HepG2 (cell line): ENCODE data around the gene UNC93A. TPM values are rescaled to one million over a fixed set of nuclear protein-coding genes. Genes with fewer than 3 reads are reported as not detected.

ENCODE experiments used
- CENPX ChIP-seq: sonication (generic); formaldehyde crosslinking; IDR thresholded peaks from 2 replicates; pipeline ENCODE4 v1.9.0; 2021; ENCODE audit warnings: mild to moderate bottlenecking, missing genetic modification reagents, moderate library complexity
- DMAP1 ChIP-seq: IDR thresholded peaks from 2 replicates; pipeline ENCODE4 v1.6.1; 2016
- GPN1 ChIP-seq: sonication (generic); formaldehyde crosslinking; IDR thresholded peaks from 2 replicates; pipeline ENCODE4 v1.5.1; 2020; ENCODE audit warnings: missing genetic modification reagents, borderline replicate concordance
- HNRNPK ChIP-seq: fragments of 200-400 bp; formaldehyde crosslinking; IDR thresholded peaks from 2 replicates; pipeline ENCODE4 v1.6.1; 2018; ENCODE audit warnings: low read length, low read depth, moderate library complexity, mild to moderate bottlenecking; ENCODE audit not compliant: poor library complexity, severe bottlenecking
- POGZ ChIP-seq: sonication (generic); formaldehyde crosslinking; IDR thresholded peaks from 2 replicates; pipeline ENCODE4 v1.4.0; 2020; ENCODE audit warnings: mild to moderate bottlenecking, missing genetic modification reagents
- RAD51 ChIP-seq: fragments of 450-650 bp; IDR thresholded peaks from 2 replicates; pipeline ENCODE4 v1.6.1; 2016; ENCODE audit warnings: borderline replicate concordance
- SALL2 ChIP-seq: sonication (generic); formaldehyde crosslinking; IDR thresholded peaks from 2 replicates; pipeline ENCODE4 v1.8.1; 2023; ENCODE audit warnings: mild to moderate bottlenecking, missing genetic modification reagents, inconsistent platforms
- SMAD9 ChIP-seq: sonication (generic); formaldehyde crosslinking; IDR thresholded peaks from 2 replicates; pipeline ENCODE4 v1.5.1; 2020; ENCODE audit warnings: mild to moderate bottlenecking, missing genetic modification reagents
- ZFP41 ChIP-seq: sonication (generic); formaldehyde crosslinking; IDR thresholded peaks from 2 replicates; pipeline ENCODE4 v1.4.0; 2020; ENCODE audit warnings: mild to moderate bottlenecking, missing genetic modification reagents, borderline replicate concordance
- ZFP82 ChIP-seq: sonication (generic); formaldehyde crosslinking; IDR thresholded peaks from 2 replicates; pipeline ENCODE4 v1.5.1; 2020; ENCODE audit warnings: mild to moderate bottlenecking, missing genetic modification reagents, borderline replicate concordance
- ZNF432 ChIP-seq: sonication (generic); formaldehyde crosslinking; IDR thresholded peaks from 2 replicates; pipeline ENCODE4 v1.5.0; 2020; ENCODE audit warnings: missing genetic modification reagents, mild to moderate bottlenecking, borderline replicate concordance
- ZNF44 ChIP-seq: sonication (generic); formaldehyde crosslinking; IDR thresholded peaks from 2 replicates; pipeline ENCODE4 v1.5.1; 2020; ENCODE audit warnings: mild to moderate bottlenecking, missing genetic modification reagents
- polyA plus RNA-seq, 8 experiments: library from polyadenylated mRNA; depleted of rRNA in 3 of 8; stranded (reverse) in 7 of 8; unstranded in 1 of 8; fragments of >200 nt; fragmentation: Illumina TruSeq in 4 of 8; extraction: Trizol in 4 of 8; gene quantifications; 2 replicates each; pipeline versions ENCODE4 v1.2.1 to v1.2.3, GENCODE V29; 2011 to 2016; ENCODE audit warnings: low read depth in 4 of 8, missing spikeins in 1 of 8, mixed read lengths in 1 of 8; ENCODE audit not compliant: insufficient read depth in 1 of 8
- total RNA-seq, 5 experiments: library from RNA; depleted of rRNA; stranded (reverse); fragments of >200 nt; fragmentation: Illumina TruSeq; extraction: Trizol; gene quantifications; 2 replicates each; pipeline ENCODE4 v1.2.3, GENCODE V29; 2016; ENCODE audit warnings: low read depth in 1 of 5
- TF ChIP-seq, protein P1 (sequence below): sonication (generic); formaldehyde crosslinking; conservative IDR thresholded peaks from 2 replicates; pipeline ENCODE4 v1.8.1; 2023; ENCODE audit warnings: missing genetic modification reagents
- TF ChIP-seq, protein P2 (sequence below): sonication (generic); formaldehyde crosslinking; IDR thresholded peaks from 2 replicates; pipeline ENCODE4 v1.8.1; 2023; ENCODE audit warnings: mild to moderate bottlenecking, moderate library complexity, missing genetic modification reagents
- TF ChIP-seq, protein P3 (sequence below): sonication (generic); formaldehyde crosslinking; IDR thresholded peaks from 2 replicates; pipeline ENCODE4 v1.8.1; 2022; ENCODE audit warnings: low read depth, mild to moderate bottlenecking, missing genetic modification reagents
- TF ChIP-seq, protein P4 (sequence below): sonication (generic); formaldehyde crosslinking; IDR thresholded peaks from 2 replicates; pipeline ENCODE4 v1.5.1; 2020; ENCODE audit warnings: mild to moderate bottlenecking, missing genetic modification reagents, moderate library complexity
- TF ChIP-seq, protein P5 (sequence below): sonication (generic); formaldehyde crosslinking; IDR thresholded peaks from 2 replicates; pipeline ENCODE4 v1.8.0; 2022; ENCODE audit warnings: mild to moderate bottlenecking, missing genetic modification reagents, moderate library complexity
- TF ChIP-seq, protein P6 (sequence below): IDR thresholded peaks from 2 replicates; pipeline ENCODE4 v1.6.1; 2016; ENCODE audit warnings: low read depth, borderline replicate concordance

UNC93A gene
- total and polyA plus RNA-seq, 2 of the 13 experiments (the other 11 are each of a cell fraction or from before 2014, with no cell fraction given), result 11.0 to 42.7 TPM

DNA sequence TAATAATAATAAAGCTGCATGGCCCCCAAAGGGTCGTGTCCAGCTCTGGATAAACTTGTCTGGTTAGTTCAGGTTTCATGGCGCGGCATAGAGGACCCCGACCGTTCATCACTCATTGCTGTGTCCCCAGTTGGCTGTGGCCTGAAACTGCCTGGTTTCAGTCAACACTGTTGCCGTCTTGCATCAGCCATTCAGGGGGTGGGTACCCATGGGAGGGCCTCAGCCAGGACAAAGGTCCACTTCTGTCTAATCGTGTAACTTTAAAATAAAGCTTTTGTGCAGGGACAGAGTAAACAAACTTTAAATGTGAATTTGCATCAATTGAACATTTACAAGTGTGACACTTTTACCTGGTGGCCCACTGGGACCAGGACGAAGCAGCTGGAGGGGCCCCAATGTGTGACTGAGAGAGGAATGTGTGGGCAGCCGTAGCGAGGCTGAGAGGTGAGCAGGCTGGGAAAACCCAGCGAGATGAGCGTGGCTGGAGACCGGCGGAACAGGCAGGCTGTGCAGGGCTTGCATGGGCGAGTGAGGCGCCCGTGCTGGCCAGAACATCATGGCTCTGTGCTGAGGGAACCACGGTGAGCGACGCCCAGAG, 22.3 kb upstream of the UNC93A start (continued):
- no peak for TF ChIP-seq CENPX (CRISPR knock-in tag)
- TF ChIP-seq, protein P1, sequence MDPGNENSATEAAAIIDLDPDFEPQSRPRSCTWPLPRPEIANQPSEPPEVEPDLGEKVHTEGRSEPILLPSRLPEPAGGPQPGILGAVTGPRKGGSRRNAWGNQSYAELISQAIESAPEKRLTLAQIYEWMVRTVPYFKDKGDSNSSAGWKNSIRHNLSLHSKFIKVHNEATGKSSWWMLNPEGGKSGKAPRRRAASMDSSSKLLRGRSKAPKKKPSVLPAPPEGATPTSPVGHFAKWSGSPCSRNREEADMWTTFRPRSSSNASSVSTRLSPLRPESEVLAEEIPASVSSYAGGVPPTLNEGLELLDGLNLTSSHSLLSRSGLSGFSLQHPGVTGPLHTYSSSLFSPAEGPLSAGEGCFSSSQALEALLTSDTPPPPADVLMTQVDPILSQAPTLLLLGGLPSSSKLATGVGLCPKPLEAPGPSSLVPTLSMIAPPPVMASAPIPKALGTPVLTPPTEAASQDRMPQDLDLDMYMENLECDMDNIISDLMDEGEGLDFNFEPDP (CRISPR knock-in tag), result no peak; the same call in 1 of the 2 replicates
- 0 out of 2 replicates have a peak, but pooled peaks have one; percentile 36 for TF ChIP-seq GPN1 (CRISPR knock-in tag)
- 0 out of 2 replicates have a peak, but pooled peaks have one; percentile 65 for TF ChIP-seq SALL2 (CRISPR knock-in tag)
- TF ChIP-seq, protein P2, sequence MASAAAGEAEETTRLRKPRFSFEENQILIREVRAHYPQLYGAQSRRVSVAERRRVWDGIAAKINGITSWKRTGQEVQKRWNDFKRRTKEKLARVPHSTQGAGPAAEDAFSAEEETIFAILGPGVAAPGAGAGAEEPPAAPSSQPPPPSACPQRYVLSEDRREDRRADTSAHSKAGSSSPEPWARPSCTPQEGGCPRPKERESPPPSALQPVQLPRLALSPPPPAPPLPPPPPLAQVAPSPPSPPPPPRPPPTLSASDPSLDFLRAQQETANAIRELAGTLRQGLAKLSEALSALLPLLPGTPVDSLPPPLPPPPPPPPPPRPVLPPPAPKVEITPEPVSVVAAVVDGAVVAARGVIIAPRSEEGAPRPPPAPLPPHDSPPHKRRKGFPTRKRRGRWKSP (CRISPR knock-in tag), result peak; percentile 85; the same call in 1 of the 2 replicates
- TF ChIP-seq ZFP82 (CRISPR knock-in tag), result no peak
- no peak for TF ChIP-seq HNRNPK
- TF ChIP-seq POGZ (CRISPR knock-in tag), result peak; percentile 82
- TF ChIP-seq, protein P3, sequence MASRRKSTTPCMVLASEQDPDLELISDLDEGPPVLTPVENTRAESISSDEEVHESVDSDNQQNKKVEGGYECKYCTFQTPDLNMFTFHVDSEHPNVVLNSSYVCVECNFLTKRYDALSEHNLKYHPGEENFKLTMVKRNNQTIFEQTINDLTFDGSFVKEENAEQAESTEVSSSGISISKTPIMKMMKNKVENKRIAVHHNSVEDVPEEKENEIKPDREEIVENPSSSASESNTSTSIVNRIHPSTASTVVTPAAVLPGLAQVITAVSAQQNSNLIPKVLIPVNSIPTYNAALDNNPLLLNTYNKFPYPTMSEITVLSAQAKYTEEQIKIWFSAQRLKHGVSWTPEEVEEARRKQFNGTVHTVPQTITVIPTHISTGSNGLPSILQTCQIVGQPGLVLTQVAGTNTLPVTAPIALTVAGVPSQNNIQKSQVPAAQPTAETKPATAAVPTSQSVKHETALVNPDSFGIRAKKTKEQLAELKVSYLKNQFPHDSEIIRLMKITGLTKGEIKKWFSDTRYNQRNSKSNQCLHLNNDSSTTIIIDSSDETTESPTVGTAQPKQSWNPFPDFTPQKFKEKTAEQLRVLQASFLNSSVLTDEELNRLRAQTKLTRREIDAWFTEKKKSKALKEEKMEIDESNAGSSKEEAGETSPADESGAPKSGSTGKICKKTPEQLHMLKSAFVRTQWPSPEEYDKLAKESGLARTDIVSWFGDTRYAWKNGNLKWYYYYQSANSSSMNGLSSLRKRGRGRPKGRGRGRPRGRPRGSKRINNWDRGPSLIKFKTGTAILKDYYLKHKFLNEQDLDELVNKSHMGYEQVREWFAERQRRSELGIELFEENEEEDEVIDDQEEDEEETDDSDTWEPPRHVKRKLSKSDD (CRISPR knock-in tag), result peak; percentile 95; the same call in 1 of the 2 replicates
- 0 out of 2 replicates have a peak, but pooled peaks have one; percentile 53 for TF ChIP-seq ZFP41 (CRISPR knock-in tag)
- TF ChIP-seq DMAP1 (CRISPR knock-in tag), result peak; percentile 93
- TF ChIP-seq, protein P4, sequence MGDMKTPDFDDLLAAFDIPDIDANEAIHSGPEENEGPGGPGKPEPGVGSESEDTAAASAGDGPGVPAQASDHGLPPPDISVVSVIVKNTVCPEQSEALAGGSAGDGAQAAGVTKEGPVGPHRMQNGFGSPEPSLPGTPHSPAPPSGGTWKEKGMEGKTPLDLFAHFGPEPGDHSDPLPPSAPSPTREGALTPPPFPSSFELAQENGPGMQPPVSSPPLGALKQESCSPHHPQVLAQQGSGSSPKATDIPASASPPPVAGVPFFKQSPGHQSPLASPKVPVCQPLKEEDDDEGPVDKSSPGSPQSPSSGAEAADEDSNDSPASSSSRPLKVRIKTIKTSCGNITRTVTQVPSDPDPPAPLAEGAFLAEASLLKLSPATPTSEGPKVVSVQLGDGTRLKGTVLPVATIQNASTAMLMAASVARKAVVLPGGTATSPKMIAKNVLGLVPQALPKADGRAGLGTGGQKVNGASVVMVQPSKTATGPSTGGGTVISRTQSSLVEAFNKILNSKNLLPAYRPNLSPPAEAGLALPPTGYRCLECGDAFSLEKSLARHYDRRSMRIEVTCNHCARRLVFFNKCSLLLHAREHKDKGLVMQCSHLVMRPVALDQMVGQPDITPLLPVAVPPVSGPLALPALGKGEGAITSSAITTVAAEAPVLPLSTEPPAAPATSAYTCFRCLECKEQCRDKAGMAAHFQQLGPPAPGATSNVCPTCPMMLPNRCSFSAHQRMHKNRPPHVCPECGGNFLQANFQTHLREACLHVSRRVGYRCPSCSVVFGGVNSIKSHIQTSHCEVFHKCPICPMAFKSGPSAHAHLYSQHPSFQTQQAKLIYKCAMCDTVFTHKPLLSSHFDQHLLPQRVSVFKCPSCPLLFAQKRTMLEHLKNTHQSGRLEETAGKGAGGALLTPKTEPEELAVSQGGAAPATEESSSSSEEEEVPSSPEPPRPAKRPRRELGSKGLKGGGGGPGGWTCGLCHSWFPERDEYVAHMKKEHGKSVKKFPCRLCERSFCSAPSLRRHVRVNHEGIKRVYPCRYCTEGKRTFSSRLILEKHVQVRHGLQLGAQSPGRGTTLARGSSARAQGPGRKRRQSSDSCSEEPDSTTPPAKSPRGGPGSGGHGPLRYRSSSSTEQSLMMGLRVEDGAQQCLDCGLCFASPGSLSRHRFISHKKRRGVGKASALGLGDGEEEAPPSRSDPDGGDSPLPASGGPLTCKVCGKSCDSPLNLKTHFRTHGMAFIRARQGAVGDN (CRISPR knock-in tag), result peak; percentile 100
- no peak for TF ChIP-seq SMAD9 (CRISPR knock-in tag)
- TF ChIP-seq, protein P5, sequence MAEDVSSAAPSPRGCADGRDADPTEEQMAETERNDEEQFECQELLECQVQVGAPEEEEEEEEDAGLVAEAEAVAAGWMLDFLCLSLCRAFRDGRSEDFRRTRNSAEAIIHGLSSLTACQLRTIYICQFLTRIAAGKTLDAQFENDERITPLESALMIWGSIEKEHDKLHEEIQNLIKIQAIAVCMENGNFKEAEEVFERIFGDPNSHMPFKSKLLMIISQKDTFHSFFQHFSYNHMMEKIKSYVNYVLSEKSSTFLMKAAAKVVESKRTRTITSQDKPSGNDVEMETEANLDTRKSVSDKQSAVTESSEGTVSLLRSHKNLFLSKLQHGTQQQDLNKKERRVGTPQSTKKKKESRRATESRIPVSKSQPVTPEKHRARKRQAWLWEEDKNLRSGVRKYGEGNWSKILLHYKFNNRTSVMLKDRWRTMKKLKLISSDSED (CRISPR knock-in tag), result no peak
- TF ChIP-seq, protein P6, sequence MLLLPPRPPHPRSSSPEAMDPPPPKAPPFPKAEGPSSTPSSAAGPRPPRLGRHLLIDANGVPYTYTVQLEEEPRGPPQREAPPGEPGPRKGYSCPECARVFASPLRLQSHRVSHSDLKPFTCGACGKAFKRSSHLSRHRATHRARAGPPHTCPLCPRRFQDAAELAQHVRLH (CRISPR knock-in tag), result peak; percentile 97
- TF ChIP-seq ZNF432 (CRISPR knock-in tag), result no peak
- TF ChIP-seq RAD51, result no peak
- TF ChIP-seq ZNF44 (CRISPR knock-in tag), result peak; percentile 94
